SU-DHL-6 (cell line): ENCODE measurements around the gene PPEF2.
"Not testable (repeated sequence)": the region's sequence is repeated elsewhere in the genome, so short reads cannot be mapped to it uniquely, and the experiment has no call there.

Experiments
- H2AFZ ChIP-seq: fragments of 200-600 bp; sonication (generic); 2 replicates; pipeline ENCODE4 v1.6.1; 2014; ENCODE audit warnings: low read depth, mild to moderate bottlenecking, moderate library complexity, mixed read lengths, antibody characterized with exemption, low read length; ENCODE audit not compliant: severe bottlenecking
- H3F3A ChIP-seq: fragments of 200-600 bp; shearing (Covaris generic); 2 replicates; pipeline ENCODE4 v1.6.0; 2016; ENCODE audit warnings: antibody characterized with exemption, mild to moderate bottlenecking; ENCODE audit not compliant: insufficient read depth
- H3K27ac ChIP-seq: fragments of 200-600 bp; sonication (generic); 2 replicates; pipeline ENCODE4 v1.5.1; 2016; ENCODE audit warnings: low read depth, mild to moderate bottlenecking, low read length, moderate library complexity, mixed read lengths
- H3K27me3 ChIP-seq: fragments of 200-600 bp; sonication (generic), shearing (Covaris generic); 2 replicates; pipeline ENCODE4 v1.6.0; 2014; ENCODE audit warnings: mild to moderate bottlenecking, low read length
- H3K36me3 ChIP-seq: fragments of 200-600 bp; sonication (generic); 2 replicates; pipeline ENCODE4 v1.6.1; 2014; ENCODE audit warnings: mild to moderate bottlenecking, low read length, mixed read lengths
- H3K4me2 ChIP-seq: fragments of 300-600, 200-600 bp; shearing (Covaris generic), sonication (generic); 2 replicates; pipeline ENCODE4 v1.6.0; 2014; ENCODE audit warnings: low read length, low read depth, mild to moderate bottlenecking; ENCODE audit not compliant: poor library complexity, severe bottlenecking
- H3K4me3 ChIP-seq: fragments of 200-600 bp; sonication (generic); 2 replicates; pipeline ENCODE4 v1.5.1; 2014; ENCODE audit warnings: antibody characterized with exemption, low read length, mild to moderate bottlenecking, mixed read lengths; ENCODE audit not compliant: insufficient read depth, poor library complexity, severe bottlenecking
- H3K79me2 ChIP-seq: fragments of 200-600 bp; sonication (generic); 2 replicates; pipeline ENCODE4 v1.6.1; 2014; ENCODE audit warnings: mild to moderate bottlenecking, low read length, moderate library complexity; ENCODE audit not compliant: insufficient read depth
- H3K9ac ChIP-seq: fragments of 200-600 bp; sonication (generic); 2 replicates; pipeline ENCODE4 v1.7.0; 2014; ENCODE audit warnings: mild to moderate bottlenecking, low read length
- H3K9me2 ChIP-seq: fragments of 200-600 bp; sonication (generic); replicated peaks from 2 replicates; pipeline ENCODE4 v1.6.1; 2014; ENCODE audit warnings: low read length; ENCODE audit not compliant: insufficient read depth
- H3K9me3 ChIP-seq: fragments of 200-600 bp; sonication (generic); 2 replicates; pipeline ENCODE4 v1.6.1; 2014; ENCODE audit warnings: low read length, mixed read lengths; ENCODE audit not compliant: insufficient read depth
- H4K20me1 ChIP-seq: fragments of 200-600 bp; sonication (generic); 2 replicates; pipeline ENCODE4 v1.6.1; 2014; ENCODE audit warnings: low read depth, mild to moderate bottlenecking, antibody characterized with exemption, low read length, moderate library complexity, mixed read lengths
- EZH2phosphoT487 ChIP-seq: fragments of 200-600 bp; sonication (generic), shearing (Covaris generic); conservative IDR thresholded peaks from 2 replicates; pipeline ENCODE4 v1.6.1; 2018; ENCODE audit warnings: mild to moderate bottlenecking, antibody characterized with exemption, low read length, moderate library complexity, mixed read lengths
- TF ChIP-seq, protein P1 (sequence below): fragments of 200-600 bp; sonication (generic); IDR thresholded peaks from one replicate; pipeline ENCODE4 v1.5.1; 2017; ENCODE audit warnings: antibody characterized with exemption, mild to moderate bottlenecking, low read length, moderate library complexity; ENCODE audit not compliant: insufficient read depth, poor library complexity, severe bottlenecking

The PPEF2 gene

DNA sequence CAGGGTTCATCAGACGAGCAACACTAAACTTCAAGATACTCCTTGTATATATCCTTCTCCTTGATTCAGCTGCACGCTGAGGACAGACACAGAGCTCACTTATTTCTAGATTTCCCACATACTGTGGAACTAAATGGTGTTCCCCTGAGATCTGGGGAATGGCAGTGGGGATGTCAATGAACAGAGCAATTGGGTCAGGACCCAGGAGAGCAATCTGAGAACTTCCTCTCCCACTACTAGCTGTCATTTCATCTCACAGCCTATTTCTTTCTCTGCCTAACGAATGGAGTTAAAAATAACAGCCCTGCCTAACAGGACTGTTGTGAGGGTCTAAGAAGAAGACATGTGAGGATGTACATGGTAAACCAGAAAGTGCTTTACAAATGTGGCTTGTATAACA, 27.9 kb upstream of the PPEF2 start:
- Histone ChIP-seq H3K4me3 (no peak overlapping the region), H3K36me3 (no peaks in the 10 kb centered on the region), H3K27ac (no peak overlapping the region), H3K79me2 (no peaks in the 10 kb centered on the region), H3K4me2 (no peak overlapping the region), H3F3A (no peaks in the 10 kb centered on the region), H2AFZ (no peak overlapping the region), H3K27me3 (no peaks in the 10 kb centered on the region), H3K9ac (no peak overlapping the region), H3K9me2 (no peaks in the 10 kb centered on the region), H3K9me3 (no peaks in the 10 kb centered on the region), H4K20me1 (no peaks in the 10 kb centered on the region)
- TF ChIP-seq, protein P1, sequence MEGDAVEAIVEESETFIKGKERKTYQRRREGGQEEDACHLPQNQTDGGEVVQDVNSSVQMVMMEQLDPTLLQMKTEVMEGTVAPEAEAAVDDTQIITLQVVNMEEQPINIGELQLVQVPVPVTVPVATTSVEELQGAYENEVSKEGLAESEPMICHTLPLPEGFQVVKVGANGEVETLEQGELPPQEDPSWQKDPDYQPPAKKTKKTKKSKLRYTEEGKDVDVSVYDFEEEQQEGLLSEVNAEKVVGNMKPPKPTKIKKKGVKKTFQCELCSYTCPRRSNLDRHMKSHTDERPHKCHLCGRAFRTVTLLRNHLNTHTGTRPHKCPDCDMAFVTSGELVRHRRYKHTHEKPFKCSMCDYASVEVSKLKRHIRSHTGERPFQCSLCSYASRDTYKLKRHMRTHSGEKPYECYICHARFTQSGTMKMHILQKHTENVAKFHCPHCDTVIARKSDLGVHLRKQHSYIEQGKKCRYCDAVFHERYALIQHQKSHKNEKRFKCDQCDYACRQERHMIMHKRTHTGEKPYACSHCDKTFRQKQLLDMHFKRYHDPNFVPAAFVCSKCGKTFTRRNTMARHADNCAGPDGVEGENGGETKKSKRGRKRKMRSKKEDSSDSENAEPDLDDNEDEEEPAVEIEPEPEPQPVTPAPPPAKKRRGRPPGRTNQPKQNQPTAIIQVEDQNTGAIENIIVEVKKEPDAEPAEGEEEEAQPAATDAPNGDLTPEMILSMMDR: no peak
- TF ChIP-seq EZH2phosphoT487: no peak

DNA sequence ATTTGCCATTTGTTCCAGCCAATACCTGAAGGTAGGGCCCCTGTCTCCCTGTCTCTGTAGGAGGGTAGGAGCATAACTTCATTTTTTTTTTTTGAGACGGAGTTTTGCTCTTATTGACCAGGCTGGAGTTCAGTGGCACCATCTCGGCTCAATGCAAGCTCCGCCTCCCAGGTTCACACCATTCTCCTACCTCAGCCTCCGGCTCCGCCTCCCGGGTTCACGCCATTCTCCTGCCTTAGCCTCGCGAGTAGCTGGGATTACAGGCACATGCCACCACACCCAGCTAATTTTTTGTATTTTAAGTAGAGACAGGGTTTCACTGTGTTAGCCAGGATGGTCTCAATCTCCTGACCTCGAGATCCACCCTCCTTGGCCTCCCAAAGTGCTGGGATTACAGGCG, 22.7 kb upstream of the PPEF2 start:
- not testable (repeated sequence) for H2AFZ ChIP-seq, H4K20me1 ChIP-seq, H3K27ac ChIP-seq, H3K27me3 ChIP-seq, H3K79me2 ChIP-seq, H3K4me3 ChIP-seq, H3F3A ChIP-seq, H3K4me2 ChIP-seq, H3K9me2 ChIP-seq, H3K9me3 ChIP-seq, H3K36me3 ChIP-seq, H3K9ac ChIP-seq

DNA sequence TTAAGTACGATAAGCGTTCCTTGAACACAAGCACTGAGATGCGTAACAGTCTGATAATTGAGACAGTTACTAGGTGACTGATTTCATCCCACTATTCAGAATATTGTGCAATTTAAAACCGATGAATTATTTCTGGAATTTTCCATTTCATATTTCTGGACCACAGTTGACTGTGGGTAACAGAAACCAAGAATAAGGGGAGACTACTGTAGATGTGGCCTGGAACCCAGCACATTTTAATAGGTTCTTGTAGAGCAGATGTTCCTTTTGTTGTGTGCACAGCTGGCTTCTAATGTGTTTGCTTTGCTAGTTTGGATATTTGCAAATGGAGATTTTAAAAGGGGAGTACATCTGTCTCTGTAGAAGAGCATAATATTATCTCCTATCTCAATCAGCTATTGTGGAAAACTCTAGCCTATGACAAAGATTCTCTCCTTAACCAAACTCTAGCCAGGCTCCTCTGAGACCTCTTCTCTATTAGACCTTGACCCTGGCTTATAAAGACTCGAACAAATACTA, 22.1 kb upstream of the PPEF2 start:
- no peaks in the 10 kb centered on the region for H3K79me2 ChIP-seq
- no peaks in the 10 kb centered on the region for H3K9me2 ChIP-seq
- H3K27ac ChIP-seq: no peak overlapping the region
- no peaks in the 10 kb centered on the region for H3K36me3 ChIP-seq
- no peak overlapping the region for H3K4me2 ChIP-seq
- no peak overlapping the region for H2AFZ ChIP-seq
- H4K20me1 ChIP-seq: no peaks in the 10 kb centered on the region
- no peak overlapping the region for H3K9ac ChIP-seq
- no peaks in the 10 kb centered on the region for H3F3A ChIP-seq
- TF ChIP-seq, protein P1: no peak
- H3K4me3 ChIP-seq: no peak overlapping the region
- no peaks in the 10 kb centered on the region for H3K9me3 ChIP-seq
- H3K27me3 ChIP-seq: no peaks in the 10 kb centered on the region

DNA sequence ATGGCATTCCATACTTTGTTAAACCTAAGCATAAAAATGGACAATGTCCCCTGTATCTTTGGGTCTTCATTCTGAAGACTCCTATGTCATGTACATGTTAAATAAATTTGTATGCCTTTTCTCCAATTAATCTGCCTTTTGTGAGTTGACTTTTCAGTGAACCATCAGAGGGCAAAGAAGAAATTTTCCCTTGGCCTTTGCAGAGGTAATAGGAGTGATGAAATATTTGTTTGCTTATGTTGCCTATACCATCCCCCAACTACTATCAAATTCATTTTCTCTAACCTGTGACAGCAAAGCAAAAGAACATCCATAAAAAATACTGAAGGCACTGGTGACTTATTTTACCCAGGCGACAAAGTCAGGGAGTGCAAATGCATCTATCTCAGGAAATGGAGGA, 20.3 kb upstream of the PPEF2 start:
- H3K4me2 ChIP-seq: no peak overlapping the region
- no peak overlapping the region for H3K4me3 ChIP-seq
- H3K36me3 ChIP-seq: no peaks in the 10 kb centered on the region
- no peak overlapping the region for H3K27ac ChIP-seq
- H3F3A ChIP-seq: no peaks in the 10 kb centered on the region
- no peaks in the 10 kb centered on the region for H3K79me2 ChIP-seq
- no peaks in the 10 kb centered on the region for H3K9me3 ChIP-seq
- H3K9ac ChIP-seq: no peak overlapping the region
- TF ChIP-seq EZH2phosphoT487: no peak
- TF ChIP-seq, protein P1: no peak
- H3K9me2 ChIP-seq: no peaks in the 10 kb centered on the region
- H4K20me1 ChIP-seq: no peaks in the 10 kb centered on the region
- H3K27me3 ChIP-seq: no peaks in the 10 kb centered on the region
- H2AFZ ChIP-seq: no peak overlapping the region
